Mucosa of stomach (tissue), 1 donor: Measurements from ENCODE around the gene ATP5F1D.

ENCODE experiments used
- H3K27me3 ChIP-seq: one replicate; pipeline ENCODE4 v1.7.0; 2013; ENCODE audit warnings: mild to moderate bottlenecking, low read length; ENCODE audit not compliant: control insufficient read depth, insufficient read depth
- H3K36me3 ChIP-seq: one replicate; pipeline ENCODE4 v1.7.0; 2013; ENCODE audit warnings: low read length; ENCODE audit not compliant: control insufficient read depth, insufficient read depth
- H3K4me1 ChIP-seq: one replicate; pipeline ENCODE4 v1.7.0; 2013; ENCODE audit warnings: mild to moderate bottlenecking, low read length; ENCODE audit not compliant: control insufficient read depth, insufficient read depth
- H3K4me3 ChIP-seq: one replicate; pipeline ENCODE4 v1.7.0; 2013; ENCODE audit warnings: low read length
- H3K9ac ChIP-seq: one replicate; pipeline ENCODE4 v1.7.0; 2013; ENCODE audit warnings: mild to moderate bottlenecking, low read length, moderate library complexity
- H3K9me3 ChIP-seq: one replicate; pipeline ENCODE4 v1.7.0; 2013; ENCODE audit warnings: mild to moderate bottlenecking, low read length, moderate library complexity; ENCODE audit not compliant: control insufficient read depth
- donor health status: Pancreatic carcinoma.

The ATP5F1D gene

GRCh38 chr19:1290196-1290702 is 48.7 kb downstream of the ATP5F1D start:
- Histone ChIP-seq H3K4me1 (peaks cover 35% of the 10 kb centered on the region), H3K9ac (no peak overlapping the region), H3K4me3 (no peak overlapping the region), H3K9me3 (no peaks in the 10 kb centered on the region), H3K27me3 (peaks cover 78% of the 10 kb centered on the region), H3K36me3 (no peaks in the 10 kb centered on the region)

- H3K4me1 ChIP-seq = peaks cover 36% of the 10 kb centered on the region
- H3K9ac ChIP-seq = no peak overlapping the region
- no peak overlapping the region for H3K4me3 ChIP-seq
- no peaks in the 10 kb centered on the region for H3K9me3 ChIP-seq
- peaks cover 78% of the 10 kb centered on the region for H3K27me3 ChIP-seq
- H3K36me3 ChIP-seq = no peaks in the 10 kb centered on the region
These were observed 49.4 kb downstream of the ATP5F1D start for GRCh38 chr19:1290703-1291651.

GRCh38 chr19:1291761-1292418 is 50.3 kb downstream of the ATP5F1D start:
- Histone ChIP-seq H3K27me3 (peaks cover 79% of the 10 kb centered on the region), H3K9ac (no peak overlapping the region)

GRCh38 chr19:1292419-1293151 is 51.0 kb downstream of the ATP5F1D start:
- H3K4me3 ChIP-seq = no peak overlapping the region
- peaks cover 25% of the 10 kb centered on the region for H3K4me1 ChIP-seq
- no peaks in the 10 kb centered on the region for H3K36me3 ChIP-seq
- H3K27me3 ChIP-seq = peaks cover 72% of the 10 kb centered on the region
- no peak overlapping the region for H3K9ac ChIP-seq
- H3K9me3 ChIP-seq = no peaks in the 10 kb centered on the region

More at GRCh38 chr19:1291761-1292418, 50.3 kb downstream of the ATP5F1D start:
- Histone ChIP-seq H3K4me3 (no peak overlapping the region), H3K36me3 (no peaks in the 10 kb centered on the region), H3K9me3 (no peaks in the 10 kb centered on the region), H3K4me1 (peaks cover 30% of the 10 kb centered on the region)

- Histone ChIP-seq H3K36me3 (no peaks in the 10 kb centered on the region), H3K4me3 (no peak overlapping the region), H3K9ac (no peak overlapping the region), H3K9me3 (no peaks in the 10 kb centered on the region), H3K27me3 (peaks cover 58% of the 10 kb centered on the region), H3K4me1 (peaks cover 22% of the 10 kb centered on the region)
These were observed 52.4 kb downstream of the ATP5F1D start for GRCh38 chr19:1293782-1294604.
